Measurements from ENCODE around the gene IQSEC2. TPM values are rescaled to one million over a fixed set of nuclear protein-coding genes. Genes with fewer than 3 reads are reported as not detected.

IQSEC2 gene
- total and polyA plus RNA-seq, 5 donors from 2014 or later: 0.15 to 0.42 (median 0.35) TPM; not detected in 1

GRCh38 chrX:53279296-53280237, 1.8 kb downstream of the IQSEC2 start:
- peak overlapping the region in 2 of 3 donors; percentile 31 to 62 for H3K27ac Mint-ChIP-seq
- Histone ChIP-seq H3K36me3 (ENCODE audit: control insufficient read depth, insufficient read depth, low read length) (no peaks in the 10 kb centered on the region), H3K27ac (ENCODE audit: insufficient read depth, low read length, poor library complexity, severe bottlenecking) (no peak overlapping the region), H3K9me3 (ENCODE audit: control insufficient read depth in 2 of 2, low read length in 2 of 2) (no peaks in the 10 kb centered on the region), H3K4me1 (ENCODE audit: control insufficient read depth, insufficient read depth, low read length, poor library complexity, severe bottlenecking) (no peaks in the 10 kb centered on the region), H3K27me3 (ENCODE audit: control insufficient read depth, insufficient read depth, low read length) (no peaks in the 10 kb centered on the region), H3K4me3 (ENCODE audit: low read depth, low read length) (no peak overlapping the region)
- no peaks in the 10 kb centered on the region for H3K27me3 Mint-ChIP-seq
- ATAC-seq (ENCODE audit: low read depth in 2 of 2) (no peak), DNase-seq (no peak)
- H3K9me3 Mint-ChIP-seq: no peaks in the 10 kb centered on the region
- H3K36me3 Mint-ChIP-seq: no peaks in the 10 kb centered on the region
- peak overlapping the region in 1 of 4 donors; percentile 45 for H3K4me3 Mint-ChIP-seq
- H3K4me1 Mint-ChIP-seq: peaks cover 0 to 12% (median 1%) of the 10 kb centered on the region in 4 donors

- Mint-ChIP-seq H3K9me3 (no peaks in the 10 kb centered on the region), H3K4me3 (no peak overlapping the region), H3K27ac (no peak overlapping the region), H3K4me1 (no peaks in the 10 kb centered on the region), H3K27me3 (no peaks in the 10 kb centered on the region), H3K36me3 (no peaks in the 10 kb centered on the region)
- Histone ChIP-seq H3K9me3 (ENCODE audit: control insufficient read depth in 2 of 2, low read length in 2 of 2) (no peaks in the 10 kb centered on the region), H3K27me3 (ENCODE audit: control insufficient read depth, insufficient read depth, low read length) (no peaks in the 10 kb centered on the region), H3K27ac (ENCODE audit: insufficient read depth, low read length, poor library complexity, severe bottlenecking) (no peak overlapping the region), H3K4me1 (ENCODE audit: control insufficient read depth, insufficient read depth, low read length, poor library complexity, severe bottlenecking) (no peaks in the 10 kb centered on the region), H3K36me3 (ENCODE audit: control insufficient read depth, insufficient read depth, low read length) (no peaks in the 10 kb centered on the region), H3K4me3 (ENCODE audit: low read depth, low read length) (no peak overlapping the region)
- ATAC-seq (ENCODE audit: low read depth in 2 of 2) (no peak), DNase-seq (no peak)
These were observed 8.5 kb downstream of the IQSEC2 start for GRCh38 chrX:53272808-53273337.

DNA sequence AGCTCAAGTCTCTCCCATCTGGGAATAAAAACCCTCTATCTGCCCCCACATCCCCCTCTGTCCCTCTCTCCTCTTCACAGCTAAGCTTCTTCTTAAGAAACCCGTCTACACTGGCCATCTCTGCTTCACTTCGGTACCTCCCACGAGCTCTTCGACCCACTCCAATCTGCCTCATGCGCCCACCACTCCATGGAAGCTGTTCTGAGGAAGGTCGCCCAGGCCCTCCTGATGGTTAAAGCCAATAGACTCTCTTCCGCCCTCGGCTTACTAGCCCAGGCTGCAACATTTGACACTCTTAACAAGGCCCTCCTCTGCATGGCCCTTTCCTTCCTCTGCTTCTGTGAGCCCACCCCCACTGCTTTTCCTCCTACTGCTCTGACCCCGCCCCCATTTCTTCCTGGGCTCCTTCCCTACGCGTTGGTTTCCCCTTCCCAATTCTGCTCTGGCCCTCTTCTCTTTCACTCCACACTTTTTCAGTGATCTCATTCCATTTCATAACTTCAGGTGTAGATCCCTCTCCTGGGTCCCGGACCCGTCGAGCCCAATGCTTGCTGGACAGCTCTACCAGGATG, 11.8 kb downstream of the IQSEC2 start:
- Mint-ChIP-seq H3K4me3 (no peak overlapping the region), H3K27ac (no peak overlapping the region), H3K27me3 (peaks cover 9% of the 10 kb centered on the region), H3K9me3 (no peaks in the 10 kb centered on the region), H3K4me1 (no peaks in the 10 kb centered on the region), H3K36me3 (no peaks in the 10 kb centered on the region)
- ATAC-seq (ENCODE audit: low read depth in 2 of 2) (no peak), DNase-seq (no peak)
- no peaks in the 10 kb centered on the region for H3K4me1 ChIP-seq (ENCODE audit: control insufficient read depth, insufficient read depth, low read length, poor library complexity, severe bottlenecking)
- H3K27ac ChIP-seq (ENCODE audit: insufficient read depth, low read length, poor library complexity, severe bottlenecking): no peak overlapping the region
- no peaks in the 10 kb centered on the region for H3K27me3 ChIP-seq (ENCODE audit: control insufficient read depth, insufficient read depth, low read length)
- H3K36me3 ChIP-seq (ENCODE audit: control insufficient read depth, insufficient read depth, low read length): no peaks in the 10 kb centered on the region
- H3K4me3 ChIP-seq (ENCODE audit: low read depth, low read length): no peak overlapping the region
- no peaks in the 10 kb centered on the region for H3K9me3 ChIP-seq (ENCODE audit: control insufficient read depth in 2 of 2, low read length in 2 of 2)

DNA sequence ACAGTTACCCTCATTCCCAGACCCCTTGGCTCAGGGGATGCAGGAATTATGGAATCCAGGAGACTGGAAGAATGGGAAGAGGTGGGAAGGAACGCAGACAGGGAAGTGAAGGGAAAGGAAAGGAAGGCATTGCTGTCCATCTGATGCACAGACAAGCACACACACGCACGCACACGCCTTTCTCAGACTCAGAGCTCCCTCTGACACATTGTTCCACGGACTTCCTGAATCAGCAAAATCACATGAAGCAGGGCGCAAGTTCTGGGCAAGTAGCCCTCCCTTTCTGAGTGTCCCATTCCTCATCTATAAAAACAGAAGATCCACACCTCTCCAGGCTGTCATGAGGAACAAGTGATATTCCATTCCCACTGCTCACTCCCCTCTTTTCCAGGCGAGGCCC, 13.2 kb downstream of the IQSEC2 start:
- ATAC-seq (ENCODE audit: low read depth in 2 of 2) (no peak), DNase-seq (no peak)
- Histone ChIP-seq H3K9me3 (ENCODE audit: control insufficient read depth in 2 of 2, low read length in 2 of 2) (no peaks in the 10 kb centered on the region), H3K27ac (ENCODE audit: insufficient read depth, low read length, poor library complexity, severe bottlenecking) (no peak overlapping the region), H3K4me3 (ENCODE audit: low read depth, low read length) (no peak overlapping the region), H3K36me3 (ENCODE audit: control insufficient read depth, insufficient read depth, low read length) (no peaks in the 10 kb centered on the region), H3K4me1 (ENCODE audit: control insufficient read depth, insufficient read depth, low read length, poor library complexity, severe bottlenecking) (no peaks in the 10 kb centered on the region), H3K27me3 (ENCODE audit: control insufficient read depth, insufficient read depth, low read length) (no peaks in the 10 kb centered on the region)
- no peaks in the 10 kb centered on the region for H3K9me3 Mint-ChIP-seq
- H3K27me3 Mint-ChIP-seq: peaks cover 13% of the 10 kb centered on the region
- no peak overlapping the region for H3K27ac Mint-ChIP-seq
- H3K4me3 Mint-ChIP-seq: no peak overlapping the region
- no peaks in the 10 kb centered on the region for H3K36me3 Mint-ChIP-seq
- H3K4me1 Mint-ChIP-seq: peaks cover 0 to 3% (median 1%) of the 10 kb centered on the region in 4 donors

DNA sequence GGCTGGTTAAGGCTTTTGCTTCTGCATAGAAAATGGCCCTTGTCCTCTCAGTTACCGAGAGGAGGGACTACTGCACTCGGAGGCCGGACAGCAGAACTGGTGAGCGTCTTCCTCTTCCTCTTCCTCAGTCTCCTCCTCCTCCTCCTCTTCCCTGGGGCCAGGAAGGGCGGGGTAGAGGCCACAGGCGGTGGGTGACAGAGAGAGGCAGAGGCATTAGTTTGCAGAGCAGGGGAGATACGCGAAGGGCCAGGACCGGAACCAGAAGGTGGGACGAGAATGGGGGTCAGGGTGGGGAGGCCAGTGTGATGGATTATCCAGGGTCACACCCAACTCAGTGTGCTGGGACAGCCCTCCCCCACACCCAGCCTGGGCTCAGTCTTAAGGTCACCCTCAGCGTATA, 14.5 kb downstream of the IQSEC2 start:
- no peaks in the 10 kb centered on the region for H3K4me1 ChIP-seq (ENCODE audit: control insufficient read depth, insufficient read depth, low read length, poor library complexity, severe bottlenecking)
- H3K36me3 ChIP-seq (ENCODE audit: control insufficient read depth, insufficient read depth, low read length): no peaks in the 10 kb centered on the region
- no peak overlapping the region for H3K4me3 ChIP-seq (ENCODE audit: low read depth, low read length)
- ATAC-seq (ENCODE audit: low read depth in 2 of 2) (no peak), DNase-seq (no peak)
- H3K9me3 Mint-ChIP-seq: no peaks in the 10 kb centered on the region
- peaks cover 13% of the 10 kb centered on the region for H3K27me3 Mint-ChIP-seq
- no peak overlapping the region for H3K27ac ChIP-seq (ENCODE audit: insufficient read depth, low read length, poor library complexity, severe bottlenecking)
- no peak overlapping the region for H3K4me3 Mint-ChIP-seq
- H3K27me3 ChIP-seq (ENCODE audit: control insufficient read depth, insufficient read depth, low read length): no peaks in the 10 kb centered on the region
- H3K36me3 Mint-ChIP-seq: no peaks in the 10 kb centered on the region
- no peak overlapping the region for H3K27ac Mint-ChIP-seq
- H3K4me1 Mint-ChIP-seq: peaks cover 0 to 11% (median 3%) of the 10 kb centered on the region in 4 donors
- H3K9me3 ChIP-seq (ENCODE audit: control insufficient read depth in 2 of 2, low read length in 2 of 2): no peaks in the 10 kb centered on the region

DNA sequence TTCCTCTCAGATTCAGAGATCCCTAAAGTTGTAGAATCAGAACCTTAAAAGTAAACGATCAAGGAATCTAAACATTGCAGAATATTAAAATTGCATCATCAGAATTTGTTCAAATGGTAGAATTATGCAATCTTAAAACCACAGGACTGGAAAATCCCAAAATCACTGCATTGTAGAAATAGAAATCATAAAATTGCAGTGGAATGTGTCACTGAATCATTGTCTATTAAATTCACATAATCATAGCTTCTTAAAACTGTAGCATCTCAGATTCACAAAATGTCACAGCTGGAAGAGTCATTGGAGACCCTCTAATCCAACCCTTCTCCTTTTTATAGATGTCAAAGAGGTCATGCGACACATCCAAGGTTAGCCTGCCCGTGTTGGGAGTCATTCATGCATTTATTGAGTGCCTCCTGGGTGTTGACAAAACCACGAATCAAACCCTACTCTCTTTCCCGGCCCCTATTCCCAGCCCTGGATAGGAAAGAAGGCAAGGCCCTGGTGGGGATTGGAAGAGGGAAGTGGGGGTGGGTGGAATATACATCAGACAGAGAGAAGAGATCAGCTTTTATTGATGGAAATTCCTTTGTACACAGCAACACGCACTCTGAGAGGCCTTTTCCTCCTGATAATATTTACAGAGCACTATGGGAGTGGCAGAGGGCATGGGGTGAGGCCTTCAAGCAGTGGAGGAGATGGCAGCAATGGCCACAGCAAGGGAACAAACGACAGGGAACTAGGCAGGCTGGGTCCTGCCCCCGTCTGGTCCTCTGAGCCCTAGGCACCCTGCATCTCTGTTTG, 15.4 kb downstream of the IQSEC2 start:
- DNase-seq: no peak
- Histone ChIP-seq H3K36me3 (ENCODE audit: control insufficient read depth, insufficient read depth, low read length) (no peaks in the 10 kb centered on the region), H3K4me3 (ENCODE audit: low read depth, low read length) (no peak overlapping the region), H3K9me3 (ENCODE audit: control insufficient read depth in 2 of 2, low read length in 2 of 2) (no peaks in the 10 kb centered on the region), H3K27me3 (ENCODE audit: control insufficient read depth, insufficient read depth, low read length) (no peaks in the 10 kb centered on the region), H3K27ac (ENCODE audit: insufficient read depth, low read length, poor library complexity, severe bottlenecking) (no peak overlapping the region), H3K4me1 (ENCODE audit: control insufficient read depth, insufficient read depth, low read length, poor library complexity, severe bottlenecking) (no peaks in the 10 kb centered on the region)
- Mint-ChIP-seq H3K27ac (no peak overlapping the region), H3K36me3 (no peaks in the 10 kb centered on the region), H3K4me3 (no peak overlapping the region), H3K4me1 (peaks cover 0 to 16% (median 8%) of the 10 kb centered on the region in 4 donors), H3K9me3 (no peaks in the 10 kb centered on the region), H3K27me3 (peaks cover 13% of the 10 kb centered on the region)
- ATAC-seq (ENCODE audit: low read depth in 2 of 2): no peak

- ATAC-seq (ENCODE audit: low read depth in 2 of 2): no peak
- Mint-ChIP-seq H3K4me1 (peaks cover 0 to 16% (median 8%) of the 10 kb centered on the region in 4 donors), H3K4me3 (no peak overlapping the region), H3K27ac (no peak overlapping the region), H3K36me3 (no peaks in the 10 kb centered on the region), H3K27me3 (peaks cover 17% of the 10 kb centered on the region), H3K9me3 (no peaks in the 10 kb centered on the region)
- Histone ChIP-seq H3K4me3 (ENCODE audit: low read depth, low read length) (no peak overlapping the region), H3K4me1 (ENCODE audit: control insufficient read depth, insufficient read depth, low read length, poor library complexity, severe bottlenecking) (no peaks in the 10 kb centered on the region), H3K9me3 (ENCODE audit: control insufficient read depth in 2 of 2, low read length in 2 of 2) (no peaks in the 10 kb centered on the region), H3K36me3 (ENCODE audit: control insufficient read depth, insufficient read depth, low read length) (no peaks in the 10 kb centered on the region), H3K27ac (ENCODE audit: insufficient read depth, low read length, poor library complexity, severe bottlenecking) (no peak overlapping the region), H3K27me3 (ENCODE audit: control insufficient read depth, insufficient read depth, low read length) (no peaks in the 10 kb centered on the region)
- DNase-seq: no peak
These were observed 17.7 kb downstream of the IQSEC2 start for GRCh38 chrX:53263597-53264094.

All from CD4-positive, CD25-positive, alpha-beta regulatory T cell (primary cell).